WERI-Rb-1 (cell line): ENCODE measurements around the gene TMEM164.

Source experiments
- DNase-seq: peaks from one replicate; pipeline ENCODE4 v3.0.0-alpha.2; 2020
- H3K27ac ChIP-seq: fragments of 250-450 bp; sonication (Bioruptor Pico); 2 replicates; pipeline ENCODE4 v1.5.1; 2020; ENCODE audit warnings: mild to moderate bottlenecking, moderate library complexity
- H3K27me3 ChIP-seq: fragments of 250-450 bp; sonication (Bioruptor Pico); 2 replicates; pipeline ENCODE4 v1.5.1; 2021; ENCODE audit warnings: mild to moderate bottlenecking, low read depth, moderate library complexity; ENCODE audit not compliant: insufficient read depth, severe bottlenecking
- H3K36me3 ChIP-seq: fragments of 250-450 bp; sonication (Bioruptor Pico); 2 replicates; pipeline ENCODE4 v1.5.1; 2020; ENCODE audit warnings: mild to moderate bottlenecking, moderate library complexity
- H3K4me3 ChIP-seq: 2 replicates; pipeline ENCODE4 v1.5.1; 2011; ENCODE audit warnings: low read depth, mild to moderate bottlenecking, control low read depth, low read length
- H3K9me3 ChIP-seq: fragments of 250-450 bp; sonication (Bioruptor Pico); 2 replicates; pipeline ENCODE4 v1.5.1; 2021; ENCODE audit warnings: mild to moderate bottlenecking, moderate library complexity; ENCODE audit not compliant: severe bottlenecking
- TF ChIP-seq, protein P1 (sequence below): IDR thresholded peaks from 2 replicates; pipeline ENCODE4 v1.5.1; 2011; ENCODE audit warnings: low read depth, mild to moderate bottlenecking, control low read depth, inconsistent platforms, low read length

The TMEM164 gene

DNA sequence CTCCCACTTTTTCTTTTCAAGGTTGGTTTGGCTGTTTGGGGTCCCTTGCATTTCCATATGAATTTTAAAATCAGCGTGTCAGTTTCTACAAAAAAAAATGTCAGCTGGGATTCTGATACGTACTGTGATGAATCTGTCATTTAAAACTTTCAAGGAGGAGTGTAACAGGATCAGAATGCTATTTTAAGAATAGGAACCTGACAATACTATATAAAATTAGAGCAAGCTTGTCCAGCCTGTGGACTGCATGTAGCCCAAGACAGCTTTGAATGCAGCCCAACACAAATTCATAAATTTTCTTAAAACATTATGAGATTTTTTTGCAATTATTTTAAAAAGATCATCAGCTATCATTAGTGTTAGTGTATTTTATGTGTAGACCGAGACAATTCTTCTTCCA is 56.5 kb downstream of the TMEM164 start:
- Histone ChIP-seq H3K4me3 (no peak overlapping the region), H3K27me3 (no peaks in the 10 kb centered on the region), H3K9me3 (no peaks in the 10 kb centered on the region), H3K27ac (no peak overlapping the region), H3K36me3 (no peaks in the 10 kb centered on the region; the same call in 1 of the 2 replicates)
- TF ChIP-seq, protein P1, sequence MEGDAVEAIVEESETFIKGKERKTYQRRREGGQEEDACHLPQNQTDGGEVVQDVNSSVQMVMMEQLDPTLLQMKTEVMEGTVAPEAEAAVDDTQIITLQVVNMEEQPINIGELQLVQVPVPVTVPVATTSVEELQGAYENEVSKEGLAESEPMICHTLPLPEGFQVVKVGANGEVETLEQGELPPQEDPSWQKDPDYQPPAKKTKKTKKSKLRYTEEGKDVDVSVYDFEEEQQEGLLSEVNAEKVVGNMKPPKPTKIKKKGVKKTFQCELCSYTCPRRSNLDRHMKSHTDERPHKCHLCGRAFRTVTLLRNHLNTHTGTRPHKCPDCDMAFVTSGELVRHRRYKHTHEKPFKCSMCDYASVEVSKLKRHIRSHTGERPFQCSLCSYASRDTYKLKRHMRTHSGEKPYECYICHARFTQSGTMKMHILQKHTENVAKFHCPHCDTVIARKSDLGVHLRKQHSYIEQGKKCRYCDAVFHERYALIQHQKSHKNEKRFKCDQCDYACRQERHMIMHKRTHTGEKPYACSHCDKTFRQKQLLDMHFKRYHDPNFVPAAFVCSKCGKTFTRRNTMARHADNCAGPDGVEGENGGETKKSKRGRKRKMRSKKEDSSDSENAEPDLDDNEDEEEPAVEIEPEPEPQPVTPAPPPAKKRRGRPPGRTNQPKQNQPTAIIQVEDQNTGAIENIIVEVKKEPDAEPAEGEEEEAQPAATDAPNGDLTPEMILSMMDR: no peak
- no peak for DNase-seq

DNA sequence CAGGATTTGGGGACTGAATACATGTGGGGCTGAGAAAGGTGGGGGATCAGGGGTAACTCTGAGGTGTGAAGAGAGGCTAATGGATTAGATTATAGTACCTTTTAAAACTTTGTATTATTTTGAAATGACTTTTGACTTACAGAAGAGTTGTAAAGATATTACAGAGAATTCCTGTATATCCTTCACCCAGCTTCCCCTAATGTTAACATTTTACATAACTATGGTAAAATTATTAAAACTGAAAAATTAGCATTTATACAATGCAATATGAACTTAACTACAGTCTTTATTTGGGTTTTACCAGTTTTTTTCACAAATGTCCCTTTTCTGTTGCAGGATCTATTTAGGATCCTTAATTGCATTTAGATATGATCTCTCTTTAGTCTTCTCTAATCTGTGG is 57.4 kb downstream of the TMEM164 start:
- no peak overlapping the region for H3K4me3 ChIP-seq
- H3K36me3 ChIP-seq: no peaks in the 10 kb centered on the region
- no peaks in the 10 kb centered on the region for H3K9me3 ChIP-seq
- H3K27ac ChIP-seq: no peak overlapping the region
- TF ChIP-seq, protein P1: no peak
- no peak for DNase-seq
- no peaks in the 10 kb centered on the region for H3K27me3 ChIP-seq

DNA sequence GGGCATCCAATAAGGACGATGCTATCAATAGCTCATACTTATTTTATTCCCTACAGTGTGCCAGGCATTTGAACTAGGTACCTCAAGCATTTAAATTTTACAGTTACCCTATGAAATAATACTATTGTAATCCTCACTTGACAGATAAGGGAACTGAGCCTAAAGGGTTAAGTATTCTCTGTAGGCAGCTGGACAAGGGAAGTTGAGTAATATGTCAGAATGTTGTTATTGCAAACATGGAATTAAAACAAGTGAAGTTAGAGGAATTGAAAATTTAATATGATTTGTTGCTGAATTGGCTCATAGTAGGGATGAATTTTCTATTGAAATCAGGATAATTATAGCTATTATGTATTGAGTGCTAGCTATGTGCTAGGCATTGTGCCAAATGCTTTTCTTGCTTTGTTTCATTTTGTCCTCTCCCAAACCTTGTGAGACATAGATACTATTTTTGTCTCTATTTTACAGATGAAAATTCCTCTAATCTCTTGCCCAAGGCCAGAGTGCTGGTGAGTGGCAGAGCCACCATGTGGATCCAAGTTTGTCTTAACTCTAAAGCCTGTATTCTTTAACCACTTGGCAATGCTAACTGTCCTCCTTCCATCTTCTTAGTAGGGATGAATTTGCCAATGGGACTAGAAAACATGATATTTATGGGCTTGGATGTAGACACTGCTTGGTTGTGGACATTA is 58.1 kb downstream of the TMEM164 start:
- Histone ChIP-seq H3K4me3 (no peak overlapping the region), H3K27me3 (no peaks in the 10 kb centered on the region), H3K36me3 (no peaks in the 10 kb centered on the region), H3K9me3 (no peaks in the 10 kb centered on the region), H3K27ac (no peak overlapping the region)
- TF ChIP-seq, protein P1: no peak
- no peak for DNase-seq

DNA sequence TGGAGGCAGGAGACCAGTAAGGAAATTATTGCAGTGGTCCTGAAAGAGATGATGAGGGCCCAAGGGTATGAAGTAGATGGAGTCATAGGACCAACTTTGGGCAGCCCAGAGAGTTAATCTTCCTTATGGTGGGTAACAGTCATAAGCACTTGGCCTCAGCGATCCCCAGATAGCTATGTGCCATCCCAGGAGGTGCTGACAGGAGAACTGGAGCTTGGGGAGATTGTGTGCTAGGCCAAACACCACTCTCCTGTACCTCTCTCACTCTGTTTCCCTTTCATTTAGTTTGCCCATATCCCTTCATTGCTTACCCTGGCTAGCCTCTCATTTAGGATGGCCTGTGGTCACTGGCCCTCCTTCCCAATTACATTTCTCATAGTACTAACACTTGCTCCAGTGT is 60.0 kb downstream of the TMEM164 start:
- no peak overlapping the region for H3K4me3 ChIP-seq
- peaks cover 6% of the 10 kb centered on the region for H3K36me3 ChIP-seq
- H3K27ac ChIP-seq: no peak overlapping the region
- no peaks in the 10 kb centered on the region for H3K9me3 ChIP-seq
- no peak for DNase-seq
- H3K27me3 ChIP-seq: no peaks in the 10 kb centered on the region
- TF ChIP-seq, protein P1: no peak

DNA sequence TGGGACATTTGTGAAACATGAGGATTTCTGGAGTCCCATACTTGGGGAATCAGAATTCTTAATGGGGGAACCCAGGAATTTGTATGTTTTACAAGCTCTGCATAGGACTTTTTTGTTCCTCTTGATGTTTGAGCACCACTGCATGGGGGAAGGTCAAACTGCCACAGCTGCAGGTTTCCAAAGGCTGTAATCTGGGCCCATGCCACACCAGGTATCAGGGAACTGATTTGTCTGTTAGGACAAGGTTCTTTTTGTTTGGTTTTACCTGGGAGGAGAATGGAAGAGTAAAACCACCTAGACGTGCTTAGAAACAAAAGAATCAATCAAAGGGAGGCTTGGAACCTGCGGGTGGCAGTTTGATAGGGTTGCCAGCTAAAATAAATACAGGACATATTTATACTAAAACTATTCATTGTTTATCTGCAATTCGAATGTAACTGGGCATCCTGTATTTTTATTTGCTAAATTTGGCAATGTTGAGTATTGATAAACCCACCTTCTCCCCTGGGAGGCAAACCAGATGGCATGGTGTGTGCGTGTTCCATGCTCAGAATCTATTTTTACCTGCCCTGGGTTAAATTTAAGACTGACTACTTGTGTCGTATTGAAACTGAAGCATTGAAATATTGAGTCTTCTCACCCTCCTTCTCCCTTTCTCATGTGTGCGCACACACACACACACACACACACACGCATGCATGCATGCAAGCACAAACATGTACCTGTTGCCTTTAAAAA is 63.7 kb downstream of the TMEM164 start:
- TF ChIP-seq, protein P1: no peak
- H3K9me3 ChIP-seq: no peaks in the 10 kb centered on the region
- no peak for DNase-seq
- H3K27ac ChIP-seq: no peak overlapping the region
- peaks cover 15% of the 10 kb centered on the region for H3K36me3 ChIP-seq
- H3K27me3 ChIP-seq: no peaks in the 10 kb centered on the region
- H3K4me3 ChIP-seq: no peak overlapping the region
